ENCODE data around the gene PRKAG3.

PRKAG3 gene

DNA sequence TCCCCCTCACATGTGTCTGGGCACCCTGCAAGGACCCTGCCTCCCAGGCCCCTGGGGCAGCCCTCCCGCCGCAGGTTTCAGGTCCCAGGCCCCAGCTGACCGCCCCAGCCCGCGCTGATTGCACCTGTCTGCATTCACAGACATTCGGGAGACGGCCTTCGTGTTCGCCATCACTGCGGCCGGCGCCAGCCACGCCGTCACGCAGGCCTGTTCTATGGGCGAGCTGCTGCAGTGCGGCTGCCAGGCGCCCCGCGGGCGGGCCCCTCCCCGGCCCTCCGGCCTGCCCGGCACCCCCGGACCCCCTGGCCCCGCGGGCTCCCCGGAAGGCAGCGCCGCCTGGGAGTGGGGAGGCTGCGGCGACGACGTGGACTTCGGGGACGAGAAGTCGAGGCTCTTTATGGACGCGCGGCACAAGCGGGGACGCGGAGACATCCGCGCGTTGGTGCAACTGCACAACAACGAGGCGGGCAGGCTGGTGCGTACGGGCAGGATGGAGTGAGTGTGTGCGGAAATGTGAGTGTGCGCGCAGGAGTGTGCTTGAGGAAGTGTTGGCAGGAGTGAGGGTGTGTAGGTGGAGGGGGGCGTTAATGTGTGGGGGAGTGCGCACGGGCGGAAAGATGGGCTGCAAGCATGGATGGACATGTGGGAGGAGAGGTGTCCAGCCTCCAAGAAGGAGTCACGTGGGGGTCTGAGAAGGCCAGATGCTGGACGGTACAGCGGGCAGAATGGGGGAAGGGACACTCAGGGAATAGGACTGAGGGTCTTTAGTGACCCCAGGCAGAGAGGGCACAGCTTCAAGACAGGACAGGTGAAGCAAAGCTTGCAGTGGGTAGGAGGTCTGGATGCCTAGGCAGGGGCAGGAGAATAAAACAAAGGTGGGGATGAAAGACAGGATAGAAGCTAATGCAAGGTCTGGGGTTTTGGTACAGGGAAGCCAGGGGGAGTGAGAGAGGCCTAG, 40.0 kb upstream of the PRKAG3 start:
- TF ChIP-seq CTCF (IDR thresholded peaks at IDR 0.05; ENCODE audit: insufficient read depth, missing control alignments): no peak
- FAIRE-seq (no peak), DNase-seq (ENCODE audit: insufficient read length, low spot score) (no peak)

- no peak for TF ChIP-seq CTCF (IDR thresholded peaks at IDR 0.05; ENCODE audit: insufficient read depth, missing control alignments)
- no peak for DNase-seq (ENCODE audit: insufficient read length, low spot score)
- no peak for FAIRE-seq
These were observed 39.4 kb upstream of the PRKAG3 start for GRCh38 chr2:218870984-218871344.

GRCh38 chr2:218869064-218869463, 37.5 kb upstream of the PRKAG3 start:
- DNase-seq (ENCODE audit: insufficient read length, low spot score): no peak
- no peak for FAIRE-seq

DNA sequence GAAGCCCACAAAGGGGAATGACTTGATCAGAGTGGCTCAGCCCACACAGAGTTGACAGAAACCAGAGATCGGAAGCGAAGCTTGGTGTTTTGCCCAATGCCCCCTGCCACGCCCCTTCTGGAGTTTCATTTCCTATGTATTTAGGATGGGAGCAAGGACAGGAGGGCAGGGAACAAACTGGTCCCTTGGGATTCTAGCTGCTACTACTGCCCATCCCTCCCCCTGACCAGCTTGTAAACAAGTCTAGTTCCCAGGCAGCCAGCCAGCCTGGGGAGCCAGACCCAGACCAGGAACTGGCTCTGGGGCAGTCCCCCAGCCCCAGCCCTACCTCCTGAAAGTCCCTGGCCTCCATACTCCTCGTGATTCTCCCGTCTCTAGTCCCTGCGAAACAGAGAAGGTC, 36.3 kb upstream of the PRKAG3 start:
- DNase-seq (ENCODE audit: insufficient read length, low spot score): no peak
- no peak for TF ChIP-seq CTCF (IDR thresholded peaks at IDR 0.05; ENCODE audit: insufficient read depth, missing control alignments)
- FAIRE-seq: no peak

More at GRCh38 chr2:218869064-218869463, 37.5 kb upstream of the PRKAG3 start:
- TF ChIP-seq CTCF (IDR thresholded peaks at IDR 0.05; ENCODE audit: insufficient read depth, missing control alignments): no peak

DNA sequence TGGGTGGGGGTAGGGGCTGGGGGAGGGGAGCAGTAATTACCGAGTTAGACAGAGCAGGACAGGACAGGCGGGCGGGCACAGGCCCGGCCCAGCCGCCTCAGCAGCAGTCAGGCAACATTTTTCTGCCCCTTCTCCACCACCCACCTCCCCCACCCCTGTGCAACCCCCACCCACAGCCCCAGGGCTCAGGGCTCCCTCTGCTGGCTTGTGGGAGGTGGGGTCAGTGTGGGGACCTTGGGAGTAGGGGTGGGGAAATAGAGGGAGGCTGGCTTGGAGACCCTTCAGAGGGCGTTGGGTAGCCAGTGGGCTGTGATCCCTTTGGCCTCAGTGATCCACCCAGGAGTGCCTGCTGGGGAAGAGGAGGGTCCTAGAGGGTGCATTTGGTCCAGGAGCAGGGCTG, 34.4 kb upstream of the PRKAG3 start:
- no peak for TF ChIP-seq CTCF (IDR thresholded peaks at IDR 0.05; ENCODE audit: insufficient read depth, missing control alignments)
- no peak for FAIRE-seq
- DNase-seq (ENCODE audit: insufficient read length, low spot score): no peak

DNA sequence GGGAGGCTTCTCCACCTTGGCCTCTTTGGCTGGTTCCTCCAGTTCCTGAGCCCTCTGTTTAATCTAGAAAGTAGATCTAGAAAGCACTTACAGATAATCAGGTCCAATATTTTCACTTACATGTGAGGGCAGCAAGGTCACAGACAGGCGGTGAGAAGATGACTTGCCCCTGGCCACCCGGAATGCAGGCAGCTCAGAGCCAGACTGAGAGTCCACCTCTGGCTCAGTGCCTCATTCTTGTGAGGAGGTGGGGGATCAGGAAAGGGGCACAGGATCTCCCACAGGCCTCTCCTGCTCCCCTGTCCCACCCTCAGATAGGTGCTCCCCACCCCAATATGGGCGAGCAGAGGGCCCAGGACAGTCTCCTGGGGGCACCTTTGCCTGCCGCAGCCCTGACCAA, 33.8 kb upstream of the PRKAG3 start:
- no peak for FAIRE-seq

More for the DNA sequence above, 33.8 kb upstream of the PRKAG3 start:
- DNase-seq (ENCODE audit: insufficient read length, low spot score): no peak
- no peak for TF ChIP-seq CTCF (IDR thresholded peaks at IDR 0.05; ENCODE audit: insufficient read depth, missing control alignments)

Measured in D721Med (cell line).